Epithelial cell of esophagus (primary cell): ENCODE data around the gene CCBE1.

Experiments used
- DNase-seq: peaks from one replicate; pipeline ENCODE4 v3.0.0; 2010; ENCODE audit warnings: low read depth
- H3K4me3 ChIP-seq: 2 replicates; pipeline ENCODE4 v1.5.1; 2011; ENCODE audit warnings: mild to moderate bottlenecking, low read length, control low read depth
- CTCF ChIP-seq: IDR thresholded peaks from 2 replicates; pipeline ENCODE4 v1.5.1; 2011; ENCODE audit warnings: low read depth, mild to moderate bottlenecking, low read length, control low read depth, inconsistent platforms; ENCODE audit not compliant: insufficient read depth; ENCODE audit errors: missing control alignments

CCBE1 gene

GRCh38 chr18:59704146-59704545 lies 6.9 kb upstream of the CCBE1 start:
- DNase-seq, result peak; percentile 82
- TF ChIP-seq CTCF, result no peak

GRCh38 chr18:59701272-59701671 lies 4.0 kb upstream of the CCBE1 start:
- no peak for TF ChIP-seq CTCF
- no peak for DNase-seq
- no peak overlapping the region for H3K4me3 ChIP-seq

More at GRCh38 chr18:59704146-59704545, 6.9 kb upstream of the CCBE1 start:
- H3K4me3 ChIP-seq, result no peak overlapping the region

GRCh38 chr18:59700535-59700967 lies 3.3 kb upstream of the CCBE1 start:
- peak; percentile 49 for DNase-seq
- no peak for TF ChIP-seq CTCF
- H3K4me3 ChIP-seq, result no peak overlapping the region

GRCh38 chr18:59699750-59700534 lies 2.7 kb upstream of the CCBE1 start:
- TF ChIP-seq CTCF, result no peak
- peak; percentile 70 for DNase-seq
- no peak overlapping the region for H3K4me3 ChIP-seq

- no peak overlapping the region for H3K4me3 ChIP-seq
- TF ChIP-seq CTCF, result no peak
- no peak for DNase-seq
Measured at GRCh38 chr18:59699061-59699460, 1.8 kb upstream of the CCBE1 start.

- no peak for TF ChIP-seq CTCF
- peak; percentile 72 for DNase-seq
- peak overlapping the region; percentile 53 for H3K4me3 ChIP-seq
Measured at GRCh38 chr18:59696311-59697235, 650 bp downstream of the CCBE1 start.
